Testis (tissue), 2 donors: ENCODE measurements around the gene DNAAF1.

ENCODE experiments used
- CTCF ChIP-seq, 3 experiments: fragments of 450-650 bp in 2 of 3; fragments of 200-600 bp in 1 of 3; sonication (generic) in 1 of 3; IDR thresholded peaks; one replicate each; pipeline ENCODE4 v1.5.1; 2016 to 2019; ENCODE audit warnings: antibody characterized with exemption in 3 of 3, mild to moderate bottlenecking in 2 of 3, moderate library complexity in 1 of 3
- POLR2A ChIP-seq: fragments of 450-650 bp; IDR thresholded peaks from one replicate; pipeline ENCODE4 v1.6.1; 2017; ENCODE audit warnings: antibody characterized with exemption, mild to moderate bottlenecking, moderate library complexity

GRCh38 chr16:84121007-84121406 lies 24.1 kb upstream of the DNAAF1 start:
- no peak for TF ChIP-seq CTCF (IDR thresholded peaks at IDR 0.05)
- TF ChIP-seq POLR2A = no peak
